HG03520 (cell line): ENCODE data around the gene MADCAM1.
"Not testable (repeated sequence)": the region's sequence is repeated elsewhere in the genome, so short reads cannot be mapped to it uniquely, and the experiment has no call there.

Source experiments
- ATAC-seq: cut with Tn5 transposase; IDR thresholded peaks from one replicate; pipeline ENCODE4 v1.9.1; 2021; ENCODE audit warnings: mild to moderate bottlenecking, moderate library complexity; ENCODE audit not compliant: unreplicated experiment

MADCAM1 gene

DNA sequence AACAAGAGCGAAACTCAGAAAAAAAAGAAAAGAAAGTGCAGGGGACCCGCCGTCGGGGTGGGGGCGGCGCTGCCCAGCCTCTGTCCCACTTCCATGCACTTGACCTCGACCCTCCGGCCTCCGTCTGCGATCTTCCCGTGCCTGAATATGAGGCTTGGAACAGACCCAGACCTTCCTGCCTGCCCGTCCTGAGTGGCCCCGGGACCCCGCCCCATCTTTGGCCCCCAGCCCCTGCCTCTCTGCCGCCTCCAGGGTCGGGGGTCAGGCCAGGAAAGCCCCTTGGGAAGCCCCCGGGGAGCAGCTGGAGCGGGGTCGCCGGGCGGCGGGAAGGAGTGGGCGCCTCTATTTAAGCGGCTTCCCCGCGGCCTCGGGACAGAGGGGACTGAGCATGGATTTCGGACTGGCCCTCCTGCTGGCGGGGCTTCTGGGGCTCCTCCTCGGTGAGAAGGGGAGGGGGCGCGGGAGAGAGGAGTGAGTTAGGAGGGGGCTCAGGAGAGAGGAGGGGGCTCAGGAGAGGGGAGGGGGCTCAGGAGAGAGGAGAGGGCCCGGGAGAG lies at the start of gene MADCAM1:
TSS of gene MADCAM1 (plus strand) at position 375 of the 554 bp plus-strand sequence. CDS start at position 389, 14 bp downstream.
- ATAC-seq = no peak

DNA sequence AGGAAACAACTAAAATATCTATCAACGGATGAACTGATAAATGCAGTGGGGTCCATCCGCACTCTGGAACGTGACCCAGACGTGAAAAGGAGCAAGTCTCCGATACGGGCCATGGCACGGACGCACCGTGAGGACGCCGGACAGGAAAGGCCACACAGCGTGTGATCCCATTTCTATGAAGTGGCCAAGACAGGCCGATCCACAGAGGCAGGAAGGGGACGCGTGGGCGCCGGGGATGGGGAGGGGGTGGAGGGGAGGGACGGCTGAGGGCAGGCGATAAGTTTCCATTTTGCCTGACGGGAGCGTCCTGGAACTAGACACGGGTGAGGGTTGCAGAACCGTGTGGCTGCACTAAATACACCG lies 49.2 kb upstream of the MADCAM1 start:
- ATAC-seq = no peak

DNA sequence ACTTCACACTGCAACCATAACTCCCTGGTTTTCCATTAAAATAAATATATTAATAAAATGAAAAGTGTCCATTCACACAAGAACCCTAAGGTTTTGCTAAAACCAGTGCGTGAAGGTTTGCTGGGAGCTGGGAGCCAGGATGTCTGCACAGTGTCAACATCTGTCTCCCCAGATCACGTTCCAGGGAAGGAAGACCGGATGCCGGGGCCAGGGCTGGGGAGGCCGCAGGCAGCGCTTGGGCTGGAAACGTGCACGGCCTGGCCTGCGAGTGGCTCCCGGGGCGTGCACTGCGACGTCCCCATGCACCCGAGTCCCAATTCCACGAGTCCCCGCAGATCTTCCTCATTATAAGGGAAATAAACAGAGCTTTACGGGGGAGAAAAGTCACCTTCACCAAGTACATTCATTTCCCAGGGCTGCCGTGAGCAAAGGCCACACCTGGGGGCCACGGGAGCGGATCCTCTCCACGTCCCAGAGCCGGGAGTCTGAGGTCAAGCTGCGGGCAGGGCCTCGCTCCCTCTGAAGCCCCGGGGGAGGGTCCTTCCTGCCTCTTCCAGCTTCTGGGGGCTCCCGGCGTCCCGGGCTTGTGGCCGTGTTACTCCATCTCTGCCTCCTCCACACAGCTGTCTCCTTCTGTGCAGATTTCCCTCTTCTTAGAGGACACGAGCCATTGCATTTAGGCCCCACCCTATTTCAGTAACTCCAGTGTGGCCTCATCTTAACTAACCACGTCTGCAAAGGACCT lies 48.3 kb upstream of the MADCAM1 start:
- ATAC-seq = no peak

DNA sequence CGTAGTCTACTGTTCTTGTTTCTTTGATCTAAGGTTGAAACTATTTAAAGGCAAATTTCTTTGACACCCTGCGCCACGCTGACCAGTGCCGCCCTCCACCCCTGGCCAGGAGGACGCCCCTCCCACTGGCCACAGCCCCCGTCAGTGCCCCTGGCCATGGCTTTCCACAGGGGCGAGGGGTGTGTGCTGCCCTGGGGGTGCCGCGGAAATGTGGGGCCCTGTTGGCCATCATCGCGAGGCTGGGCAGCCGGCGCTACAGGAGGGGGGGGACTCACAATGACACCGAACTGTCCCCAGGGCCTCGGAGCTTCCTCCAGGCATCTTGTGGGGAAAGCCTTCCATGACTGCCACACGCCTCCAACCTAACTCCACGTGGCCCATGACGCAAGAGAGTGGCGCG lies 46.4 kb upstream of the MADCAM1 start:
- ATAC-seq = no peak

DNA sequence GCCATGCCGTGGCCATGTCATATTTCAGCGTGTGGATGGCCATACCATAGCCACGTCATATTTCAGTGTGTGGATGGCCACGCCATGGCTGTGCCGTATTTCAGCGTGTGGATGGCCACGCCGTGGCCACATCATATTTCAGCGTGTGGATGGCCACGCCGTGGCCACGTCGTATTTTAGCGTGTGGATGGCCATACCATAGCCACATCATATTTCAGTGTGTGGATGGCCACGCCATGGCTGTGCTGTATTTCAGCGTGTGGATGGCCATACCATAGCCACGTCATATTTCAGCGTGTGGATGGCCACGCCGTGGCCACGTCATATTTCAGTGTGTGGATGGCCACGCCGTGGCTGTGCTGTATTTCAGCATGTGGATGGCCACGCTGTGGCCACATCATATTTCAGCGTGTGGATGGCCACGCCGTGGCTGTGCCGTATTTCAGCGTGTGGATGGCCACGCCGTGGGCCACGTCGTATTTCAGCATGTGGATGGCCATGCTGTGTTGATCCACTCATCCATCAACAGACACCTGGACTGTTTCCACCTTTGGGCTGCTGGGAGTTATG lies 45.3 kb upstream of the MADCAM1 start:
- not testable (repeated sequence) for ATAC-seq

DNA sequence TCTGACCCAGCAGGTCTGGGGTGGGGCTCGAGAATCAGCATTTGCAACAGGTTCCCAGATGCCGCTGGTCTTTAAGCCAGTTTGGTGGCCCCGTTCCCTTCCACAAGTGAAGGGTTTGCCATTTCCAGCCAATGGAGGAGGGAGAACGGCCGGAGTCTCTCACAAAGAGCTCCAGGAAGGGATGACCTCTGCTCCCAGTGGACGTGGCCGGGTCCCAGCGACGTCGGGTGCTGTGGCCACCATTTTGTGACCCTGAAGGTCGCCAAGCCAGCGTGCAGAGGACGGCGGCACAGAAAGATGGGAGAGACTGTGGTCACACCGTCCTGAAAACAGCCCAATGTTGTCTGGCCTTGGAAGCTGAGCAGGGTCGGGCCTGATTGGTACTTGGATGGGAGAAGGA lies 43.5 kb upstream of the MADCAM1 start:
- no peak for ATAC-seq

DNA sequence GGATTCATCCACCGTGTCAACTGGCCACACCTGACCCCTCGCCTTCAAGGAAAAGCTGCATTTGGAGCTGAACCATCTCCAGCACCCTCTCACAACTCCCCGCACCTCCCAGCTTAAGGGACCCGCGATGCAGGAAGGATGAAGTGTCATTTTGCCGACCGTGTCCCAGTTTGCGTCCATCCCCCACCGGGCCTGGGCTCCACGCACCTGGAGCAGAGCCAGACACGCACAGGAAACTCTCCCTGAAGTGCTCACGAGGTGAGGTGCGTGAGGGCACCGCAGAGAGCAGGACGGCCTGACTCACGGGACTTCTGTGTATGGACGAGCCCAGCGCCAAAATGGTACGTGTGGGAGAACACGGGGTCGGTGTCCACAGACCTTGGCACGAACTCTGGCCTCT lies 42.7 kb upstream of the MADCAM1 start:
- no peak for ATAC-seq

DNA sequence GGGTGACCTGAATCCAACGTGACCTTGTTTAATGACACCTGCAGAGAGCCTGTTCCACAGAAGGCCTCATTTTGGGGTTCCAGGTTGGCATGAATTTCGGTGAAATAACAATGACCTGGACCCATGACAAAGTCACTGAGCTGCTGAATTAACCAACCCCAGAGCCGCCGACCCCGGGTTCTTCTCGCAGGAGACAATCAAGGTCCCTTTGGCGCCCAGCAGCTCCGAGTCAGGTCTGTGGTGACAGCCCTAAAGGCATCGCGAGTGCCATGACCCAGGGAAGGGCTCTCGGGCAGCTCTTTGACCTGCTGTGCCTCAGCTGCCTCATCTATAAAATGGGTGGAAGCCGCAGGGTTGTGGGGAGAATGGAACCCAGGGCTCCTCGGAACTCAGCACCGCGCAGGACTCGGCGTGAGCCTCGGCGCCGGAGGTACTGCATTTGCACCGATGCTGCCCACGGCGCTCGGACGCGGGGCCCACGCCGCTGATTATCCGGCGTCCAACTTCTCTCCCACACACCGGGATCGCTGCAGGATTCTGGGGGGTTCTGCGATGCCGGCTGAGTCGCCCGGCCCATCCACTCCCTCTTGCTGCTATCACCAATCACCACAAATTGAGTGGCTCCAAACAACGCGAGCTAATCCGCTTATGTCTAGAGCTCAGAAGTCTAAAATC lies 41.1 kb upstream of the MADCAM1 start:
- no peak for ATAC-seq

DNA sequence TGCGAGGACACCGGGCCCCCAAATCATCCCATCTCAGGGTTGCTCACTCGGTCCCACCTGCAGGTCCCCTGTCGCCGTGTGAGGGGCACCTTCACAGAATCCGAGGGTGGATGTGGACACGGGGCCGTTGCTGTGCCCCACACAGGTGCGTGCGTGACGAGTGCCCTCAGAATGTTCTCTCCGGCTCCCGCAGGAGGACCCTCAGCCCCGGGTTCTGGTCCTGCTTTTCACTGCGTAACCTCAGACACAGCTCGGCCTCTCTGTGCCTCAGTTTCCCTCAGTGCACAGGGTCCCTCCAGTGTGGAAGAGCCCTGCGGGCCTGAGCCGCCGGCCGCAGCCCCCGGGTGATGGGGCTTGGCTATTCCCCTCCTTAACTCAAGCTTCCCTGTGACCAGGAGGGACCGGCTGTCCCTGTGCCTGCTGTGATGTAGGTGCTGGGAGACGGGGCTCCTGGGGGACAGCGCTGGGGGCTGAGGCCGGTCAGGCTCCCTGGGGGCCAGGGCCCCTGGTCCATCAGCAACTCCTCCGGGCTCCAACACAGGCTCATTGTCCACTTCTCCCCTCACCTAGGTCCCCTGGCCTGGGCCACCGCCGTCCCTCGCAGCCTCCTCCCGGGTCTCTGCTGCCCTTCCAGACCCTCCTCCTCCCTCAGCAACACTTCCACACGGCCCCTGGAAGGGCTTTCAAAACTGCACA lies 40.3 kb upstream of the MADCAM1 start:
- no peak for ATAC-seq

DNA sequence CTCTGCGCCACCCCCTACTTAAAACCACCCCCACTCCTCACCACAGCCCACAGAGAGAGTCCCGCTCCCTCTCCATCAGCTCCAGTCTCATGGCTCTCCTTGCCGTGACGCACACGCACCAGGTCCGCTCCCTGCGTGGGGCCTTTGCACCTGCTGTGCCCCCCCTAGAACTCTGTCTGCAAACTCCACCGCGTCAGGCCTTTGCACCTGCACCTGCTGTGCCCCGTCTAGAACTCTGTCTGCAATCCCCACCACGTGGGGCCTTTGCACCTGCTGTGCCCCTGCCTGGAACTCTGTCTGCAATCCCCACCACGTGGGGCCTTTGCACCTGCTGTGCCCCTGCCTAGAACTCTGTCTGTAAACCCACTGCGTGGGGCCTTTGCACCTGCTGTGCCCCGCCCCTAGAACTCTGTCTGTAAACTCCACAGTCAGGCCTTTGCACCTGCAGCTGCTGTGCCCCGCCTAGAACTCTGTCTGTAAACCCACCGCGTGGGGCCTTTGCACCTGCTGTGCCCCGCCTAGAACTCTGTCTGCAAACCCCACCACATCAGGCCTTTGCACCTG lies 39.7 kb upstream of the MADCAM1 start:
- no peak for ATAC-seq

DNA sequence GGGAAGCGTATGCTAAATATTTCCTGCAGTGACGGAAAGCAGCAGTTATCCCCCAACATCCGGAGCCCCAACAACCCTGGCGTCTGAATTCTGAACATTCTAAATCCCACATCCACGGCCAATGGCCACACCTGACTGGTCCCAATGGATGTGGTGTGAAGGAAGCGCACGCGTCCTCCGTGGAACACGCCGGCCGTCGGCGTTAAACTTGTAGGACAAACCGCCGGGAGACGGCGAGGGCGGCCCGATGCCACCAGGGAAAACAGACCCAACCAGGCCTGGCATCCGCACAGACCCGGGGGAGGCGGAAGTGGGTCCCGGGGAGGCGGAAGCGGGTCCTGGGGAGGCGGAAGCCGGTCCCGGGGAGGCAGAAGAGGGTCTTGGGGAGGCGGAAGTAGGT lies 38.6 kb upstream of the MADCAM1 start:
- no peak for ATAC-seq

DNA sequence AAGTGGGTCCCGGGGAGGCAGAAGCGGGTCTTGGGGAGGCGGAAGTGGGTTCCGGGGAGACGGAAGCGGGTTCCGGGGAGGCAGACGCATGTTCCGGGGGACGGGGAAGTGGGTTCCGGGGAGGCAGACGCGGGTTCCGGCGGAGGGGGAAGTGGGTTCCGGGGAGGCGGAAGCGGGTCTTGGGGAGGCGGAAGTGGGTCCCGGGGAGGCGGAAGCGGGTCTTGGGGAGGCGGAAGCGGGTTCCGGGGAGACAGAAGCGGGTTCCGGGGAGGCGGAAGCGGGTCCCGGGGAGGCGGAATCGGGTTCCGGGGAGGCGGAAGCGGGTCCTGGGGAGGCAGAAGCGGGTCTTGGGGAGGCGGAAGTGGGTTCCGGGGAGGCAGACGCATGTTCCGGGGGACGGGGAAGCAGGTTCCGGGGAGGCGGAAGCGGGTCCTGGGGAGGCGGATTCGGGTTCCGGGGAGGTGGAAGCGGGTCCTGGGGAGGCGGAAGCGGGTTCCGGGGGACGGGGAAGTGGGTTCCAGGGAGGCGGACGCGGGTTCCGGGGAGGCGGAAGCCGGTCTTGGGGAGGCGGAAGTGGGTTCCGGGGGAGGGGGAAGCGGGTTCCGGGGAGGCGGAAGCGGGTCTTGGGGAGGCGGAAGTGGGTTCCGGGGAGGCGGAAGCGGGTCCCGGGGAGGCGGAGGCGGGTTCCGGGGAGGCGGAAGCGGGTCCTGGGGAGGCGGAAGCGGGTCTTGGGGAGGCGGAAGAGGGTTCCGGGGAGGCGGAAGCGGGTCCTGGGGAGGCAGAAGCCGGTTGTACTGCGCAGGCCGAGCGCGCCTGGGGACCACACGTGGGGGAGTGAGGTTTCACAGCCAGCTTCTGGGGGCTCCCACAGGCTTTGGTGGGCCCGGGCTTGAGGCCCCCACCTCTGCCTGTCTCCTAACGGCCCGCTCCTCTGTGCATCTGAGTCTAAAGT lies 37.9 kb upstream of the MADCAM1 start:
- no peak for ATAC-seq

DNA sequence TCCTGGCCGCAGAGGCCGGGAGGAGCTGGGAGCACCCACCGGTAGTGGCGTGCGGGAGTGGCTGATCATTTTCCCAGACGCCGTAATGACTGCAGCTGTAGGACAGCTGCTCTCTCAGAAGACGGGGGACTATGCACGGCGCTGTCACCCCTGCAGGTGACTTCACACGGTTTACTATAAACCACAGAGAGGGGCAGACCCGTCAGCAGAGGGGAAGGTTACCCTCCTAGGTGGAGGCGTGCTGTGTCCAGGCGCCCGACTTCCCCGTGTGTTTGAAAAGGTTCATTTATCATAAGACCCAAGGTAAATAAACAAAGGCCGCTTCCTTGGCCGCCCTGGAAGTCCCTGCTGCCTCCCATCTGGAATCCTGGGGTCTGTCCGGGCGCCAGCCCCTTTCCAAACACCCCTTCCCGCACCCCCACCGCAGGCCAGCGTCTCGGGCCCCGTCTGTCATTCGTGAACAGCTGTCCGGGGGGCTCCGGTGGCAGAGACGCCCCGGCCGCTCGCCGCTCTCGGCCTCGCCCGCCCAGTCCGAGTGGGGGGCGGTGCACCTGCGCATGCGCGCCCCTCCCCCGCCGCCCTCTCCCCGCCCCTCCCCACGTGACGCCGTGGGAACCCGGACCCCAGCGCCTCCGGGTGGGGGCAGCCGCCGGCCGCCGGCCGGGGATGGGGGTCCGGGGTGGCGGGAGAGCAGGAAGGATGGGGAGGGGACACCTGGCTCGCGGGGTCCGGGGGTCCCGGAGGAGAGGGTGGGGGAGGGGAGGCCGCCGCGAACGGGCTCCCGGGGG lies 36.4 kb upstream of the MADCAM1 start:
- no peak for ATAC-seq

DNA sequence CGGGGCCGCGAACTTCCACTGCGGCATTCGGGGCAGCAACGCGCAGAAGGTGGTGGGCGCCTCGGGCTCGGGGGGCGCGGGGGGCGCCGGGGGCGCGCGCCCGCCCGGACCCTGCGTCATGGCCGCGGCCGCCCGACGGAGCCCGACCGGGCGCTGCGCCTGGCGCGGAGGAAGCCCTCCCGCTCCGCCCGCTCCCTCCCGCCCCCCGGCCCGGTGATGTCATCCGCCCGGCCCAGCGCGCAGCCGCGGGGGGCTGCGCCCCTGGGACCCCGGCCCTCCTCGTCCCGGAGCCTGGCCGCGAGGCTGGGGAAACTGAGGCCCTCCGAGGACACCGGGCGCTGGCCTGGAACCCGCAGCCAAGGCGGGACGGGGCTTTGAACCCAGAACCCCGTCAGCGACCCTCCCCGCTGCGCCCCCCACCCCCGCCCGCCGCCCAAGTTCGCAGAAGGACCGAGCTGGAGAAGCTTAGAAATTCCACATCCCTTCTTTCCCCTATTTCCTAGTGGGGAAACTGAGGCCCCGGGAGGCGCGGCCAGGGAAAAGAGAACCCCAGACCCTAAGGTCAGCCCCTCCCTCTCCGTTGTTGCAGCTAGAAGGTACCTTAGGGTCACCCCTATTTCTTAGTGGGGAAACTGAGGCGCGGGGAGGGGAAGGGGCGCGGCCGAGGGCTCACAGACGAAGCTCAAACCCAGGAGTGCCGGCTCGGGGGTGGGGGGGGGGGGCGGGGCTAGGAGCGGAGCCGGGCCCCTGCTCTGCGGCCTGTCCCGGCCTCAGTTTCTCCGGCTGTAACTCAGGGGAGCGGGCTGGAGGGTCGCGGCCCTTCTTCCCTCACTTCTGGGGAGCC lies 35.2 kb upstream of the MADCAM1 start, which contains the start of gene SHC2:
TSS of gene SHC2 (minus strand) at position 157 of the 844 bp plus-strand sequence. CDS start at position 120, 37 bp downstream.
- ATAC-seq = no peak

DNA sequence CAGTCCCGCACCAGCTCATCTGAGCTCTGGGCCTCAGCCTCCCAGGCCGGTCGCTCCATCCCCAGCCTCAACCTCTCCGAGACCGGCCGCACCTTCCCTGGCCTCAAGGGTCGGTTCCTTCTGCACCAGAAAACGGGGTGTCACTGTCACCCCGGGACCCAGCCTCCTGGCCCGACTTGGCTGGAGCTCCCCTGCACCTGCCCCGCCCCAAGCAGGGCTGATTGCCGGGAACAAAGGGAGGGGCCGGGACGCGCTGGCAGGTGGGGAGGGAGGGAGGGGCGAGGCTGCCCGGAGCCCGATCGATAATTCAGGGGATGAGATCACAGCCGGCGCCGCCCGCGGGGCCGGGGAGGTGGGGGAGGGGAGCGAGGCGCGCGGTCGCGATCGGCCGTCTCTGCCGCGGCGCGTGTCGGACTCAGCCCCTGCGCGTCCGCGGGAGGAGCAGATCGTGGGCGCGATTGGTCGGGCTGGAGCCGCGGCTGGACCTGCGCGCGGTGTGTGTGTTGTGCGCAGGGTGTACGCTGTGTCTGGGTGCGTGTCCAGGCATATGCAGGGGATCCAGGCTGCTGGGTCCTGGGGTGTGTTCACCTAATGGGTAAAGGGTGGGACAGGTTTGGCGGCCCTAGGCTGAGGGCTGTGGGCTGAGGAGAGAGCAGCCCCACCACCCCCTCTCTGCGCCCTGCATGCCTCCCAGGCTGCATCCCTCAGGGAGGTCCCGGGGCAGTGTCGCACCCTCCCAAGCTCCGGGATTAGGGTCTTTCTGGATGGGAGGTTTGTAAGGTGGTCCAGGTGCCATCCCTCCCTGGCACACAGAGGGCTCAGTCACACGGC lies 34.4 kb upstream of the MADCAM1 start:
- ATAC-seq = no peak

DNA sequence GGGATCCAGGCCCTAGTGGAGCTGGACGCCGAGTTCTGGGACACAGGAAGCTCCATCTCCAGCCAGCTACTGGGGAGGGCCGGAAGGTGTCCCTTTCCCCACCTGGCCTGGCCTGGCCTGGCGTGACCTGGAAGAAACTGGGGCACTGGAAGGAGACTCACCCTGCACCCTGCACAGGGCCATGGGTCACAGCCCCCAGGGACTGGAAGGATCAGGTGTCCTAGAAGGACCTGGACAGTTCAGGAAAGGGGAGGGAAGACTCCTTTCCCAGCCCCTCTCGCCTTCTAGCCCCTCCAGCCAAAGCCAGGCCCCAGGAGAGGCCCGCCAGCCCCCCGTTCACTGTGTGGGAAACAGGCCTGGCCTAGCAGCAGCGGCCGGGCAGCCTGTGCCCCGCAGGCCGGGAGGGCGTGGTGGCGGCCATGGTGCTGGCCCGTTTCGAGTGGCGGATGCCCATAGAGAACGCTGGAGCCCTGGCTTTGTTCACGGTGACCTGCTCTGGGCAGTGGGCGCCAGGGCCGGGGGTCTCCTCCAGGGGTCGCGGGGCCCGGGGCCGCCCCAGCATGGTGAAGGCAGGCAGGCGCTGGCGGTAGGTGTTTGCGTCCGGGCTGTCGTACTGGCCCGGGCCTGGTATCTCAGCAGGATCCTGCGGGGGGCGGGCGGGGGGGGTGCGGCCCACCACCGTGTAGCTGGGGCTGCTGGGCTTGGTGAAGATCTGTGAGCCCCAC lies 32.6 kb upstream of the MADCAM1 start:
- ATAC-seq = no peak

DNA sequence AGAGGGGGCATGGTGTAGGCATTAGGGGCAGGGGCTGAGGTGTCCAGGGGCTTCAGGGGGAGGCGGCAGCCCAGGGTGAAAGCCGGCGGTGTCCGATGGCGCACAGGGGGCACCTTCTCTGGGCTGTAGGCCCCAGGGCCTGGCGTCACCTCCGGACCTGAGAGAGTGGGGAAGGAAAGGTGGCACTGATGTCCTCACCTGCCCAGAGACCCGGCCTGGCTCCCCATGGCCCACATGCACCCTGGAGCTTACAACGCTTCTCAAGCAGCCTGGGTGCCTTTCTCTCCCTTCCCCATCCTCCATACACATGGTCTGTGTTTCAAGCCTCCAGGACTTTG lies 32.1 kb upstream of the MADCAM1 start:
- no peak for ATAC-seq
